GM12878 (cell line): ENCODE measurements around the gene OTOS. TPM values are rescaled to one million over a fixed set of nuclear protein-coding genes. Genes with fewer than 3 reads are reported as not detected.

Experiments used
- ATAC-seq: fragments of 200-7000 bp; cut with Tn5 transposase; 3 replicates; pipeline ENCODE4 v1.9.1; 2020; ENCODE audit warnings: mild to moderate bottlenecking, moderate library complexity
- BruUV-seq: library from RNA; stranded (reverse); fragments of 400-500 nt; replicated peaks from 2 replicates; lab custom pipeline; 2021; lab: Mats Ljungman, UMichigan
- CTCF ChIA-PET: fragments of 300-600 bp; sonication (Branson Sonifier 250); formaldehyde crosslinking; extraction: SDS; loops from one replicate; lab custom pipeline; 2021; ENCODE audit warnings: inconsistent platforms; lab: Yijun Ruan, JAX
- POLR2A ChIA-PET: fragments of 350-600 bp; formaldehyde crosslinking; extraction: SDS; loops from one replicate; lab custom pipeline; 2021; ENCODE audit warnings: inconsistent platforms; lab: Charles Lee
- RAD21 ChIA-PET: fragments of 300-600 bp; sonication (Branson Sonifier 250); formaldehyde crosslinking; loops from one replicate; lab custom pipeline; 2023; ENCODE audit warnings: antibody characterized with exemption; ENCODE audit not compliant: unreplicated experiment; lab: Charles Lee
- SMC1A ChIA-PET: fragments of 300-600 bp; sonication (Branson Sonifier 250); formaldehyde crosslinking; loops from one replicate; lab custom pipeline; 2023; ENCODE audit not compliant: unreplicated experiment, uncharacterized antibody; lab: Charles Lee
- DNase-seq: peaks from one replicate; pipeline ENCODE4 v3.0.0-alpha.2; 2011; ENCODE audit warnings: low read depth, low spot score
- FAIRE-seq: peaks from 3 replicates; lab custom pipeline; 2011; peaks lifted over from hg19 to GRCh38; lab: Jason Lieb, UNC
- H2AFZ ChIP-seq: 2 replicates; pipeline ENCODE4 v1.6.0; 2011; ENCODE audit warnings: low read depth, low read length, control low read depth; ENCODE audit not compliant: control insufficient read depth
- H3K27ac ChIP-seq: 2 replicates; pipeline ENCODE4 v1.5.1; 2011; ENCODE audit warnings: control low read depth; ENCODE audit not compliant: control insufficient read depth, insufficient read depth
- H3K27me3 ChIP-seq, 2 experiments: replicated peaks in 1 of 2; 2 replicates each; pipeline versions ENCODE4 v1.6.0 to v1.6.1; 2011; ENCODE audit warnings: low read length in 1 of 2; ENCODE audit not compliant: control insufficient read depth in 2 of 2, insufficient read depth in 2 of 2
- H3K36me3 ChIP-seq, 2 experiments: 2 replicates each; pipeline ENCODE4 v1.5.1; 2011; ENCODE audit warnings: low read length in 1 of 2; ENCODE audit not compliant: control insufficient read depth in 2 of 2, insufficient read depth in 2 of 2
- H3K4me1 ChIP-seq: 2 replicates; pipeline ENCODE4 v1.6.1; 2011; ENCODE audit warnings: mild to moderate bottlenecking, low read length, moderate library complexity, mixed read lengths; ENCODE audit not compliant: control insufficient read depth, insufficient read depth
- H3K4me2 ChIP-seq: 2 replicates; pipeline ENCODE4 v1.6.0; 2011; ENCODE audit warnings: control low read depth; ENCODE audit not compliant: control insufficient read depth, insufficient read depth
- H3K4me3 ChIP-seq: fragments of 200-600 bp; sonication (generic); 2 replicates; pipeline ENCODE4 v1.5.1; 2016
- H3K79me2 ChIP-seq: 2 replicates; pipeline ENCODE4 v1.6.0; 2011; ENCODE audit warnings: low read length; ENCODE audit not compliant: control insufficient read depth, insufficient read depth
- H3K9ac ChIP-seq: 2 replicates; pipeline ENCODE4 v1.8.0; 2011; ENCODE audit warnings: low read length, control low read depth, mixed read lengths; ENCODE audit not compliant: control insufficient read depth, insufficient read depth
- H3K9me3 ChIP-seq: replicated peaks from 3 replicates; pipeline ENCODE4 v1.5.1; 2011; ENCODE audit warnings: mild to moderate bottlenecking, low read length; ENCODE audit not compliant: control insufficient read depth, insufficient read depth
- H4K20me1 ChIP-seq: 2 replicates; pipeline ENCODE4 v1.6.0; 2011; ENCODE audit not compliant: control insufficient read depth, insufficient read depth
- MYB ChIP-seq: fragments of 150-350 bp; IDR thresholded peaks from 2 replicates; pipeline ENCODE4 v1.6.1; 2014; ENCODE audit warnings: mild to moderate bottlenecking, low read depth, low read length, borderline replicate concordance
- WGBS: methylation state at CpG from one replicate; pipeline ENCODE4 v1.1.6; 2016; ENCODE audit warnings: low lambda C conversion rate; ENCODE audit not compliant: insufficient replicate concordance, insufficient coverage; ENCODE audit errors: missing lambda C conversion rate; 5-methylcytosine and 5-hydroxymethylcytosine counted together
- in situ Hi-C: fragments of 300-500 bp; cut with MboI; formaldehyde crosslinking; loops from 9 replicates; pipeline ENCODE4 v1.14.3; 2018; ENCODE audit warnings: mixed read lengths
- intact Hi-C: fragments of 100-400 bp; cut with micrococcal nuclease; formaldehyde crosslinking; loops from one replicate; pipeline ENCODE4 v1.14.2; 2022; ENCODE audit not compliant: unreplicated experiment
- polyA plus RNA-seq, 11 experiments: library from polyadenylated mRNA; depleted of rRNA in 4 of 11; unstranded in 6 of 11; stranded (reverse) in 5 of 11; fragments of >200 nt; fragmentation: Nextera tagmentation in 4 of 11; fragmentation: Illumina TruSeq in 1 of 11; extraction: Ambion mirVana in 4 of 11; extraction: Trizol in 1 of 11; gene quantifications; 1 replicate in 1 of 11; 2 replicates in 10 of 11; pipeline versions ENCODE4 v1.2.1 to v1.2.3, GENCODE V29; 2011 to 2016; ENCODE audit warnings: inconsistent platforms in 2 of 11, missing spikeins in 2 of 11, low read depth in 1 of 11
- total RNA-seq, 4 experiments: library from RNA; depleted of rRNA in 3 of 4; stranded (reverse); fragments of >200 nt in 3 of 4; fragmentation: Illumina TruSeq in 1 of 4; extraction: Trizol in 1 of 4; gene quantifications; 2 replicates each; pipeline versions ENCODE4 v1.2.1 to v1.2.3, GENCODE V29; 2013 to 2021
- TF ChIP-seq, protein P1 (sequence below): fragments of 450-650 bp; IDR thresholded peaks from 2 replicates; pipeline ENCODE4 v1.6.1; 2017; ENCODE audit warnings: antibody characterized with exemption, mild to moderate bottlenecking, moderate library complexity

The OTOS gene
- total and polyA plus RNA-seq, 10 of the 15 experiments (the other 5 are each of a cell fraction or from before 2014, with no cell fraction given) = not detected

DNA sequence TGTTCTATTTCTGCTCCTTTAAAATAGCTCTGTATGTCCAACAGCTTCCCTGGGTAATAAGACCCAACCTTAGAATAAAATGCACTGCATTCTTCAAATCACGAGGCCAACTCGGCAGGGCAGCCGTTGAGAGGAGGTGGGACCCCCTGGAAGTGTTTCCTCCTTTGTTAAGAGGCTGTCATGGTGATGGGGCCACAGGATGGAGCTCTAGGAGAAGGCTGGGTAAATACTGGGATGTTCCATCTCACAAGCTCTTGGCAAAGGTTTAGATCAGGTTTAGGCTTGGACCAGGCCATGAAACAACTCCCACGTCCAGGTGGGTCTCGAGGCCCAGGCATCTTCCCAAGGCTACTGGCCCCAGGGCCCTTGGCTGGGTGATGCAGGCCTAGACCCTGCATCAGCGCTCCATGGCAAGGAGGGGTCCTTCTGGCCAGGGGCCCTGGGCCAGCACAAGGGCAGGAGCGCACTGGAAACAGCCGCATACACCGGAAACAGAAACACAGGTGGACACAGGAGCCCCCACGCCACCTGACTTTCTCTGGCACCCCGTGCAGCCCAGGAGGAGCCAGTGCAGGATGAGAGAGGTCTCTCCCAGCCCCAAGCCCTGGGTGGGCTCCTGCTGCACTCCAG lies 38.8 kb upstream of the OTOS start (continued):
- TF ChIP-seq, protein P1, sequence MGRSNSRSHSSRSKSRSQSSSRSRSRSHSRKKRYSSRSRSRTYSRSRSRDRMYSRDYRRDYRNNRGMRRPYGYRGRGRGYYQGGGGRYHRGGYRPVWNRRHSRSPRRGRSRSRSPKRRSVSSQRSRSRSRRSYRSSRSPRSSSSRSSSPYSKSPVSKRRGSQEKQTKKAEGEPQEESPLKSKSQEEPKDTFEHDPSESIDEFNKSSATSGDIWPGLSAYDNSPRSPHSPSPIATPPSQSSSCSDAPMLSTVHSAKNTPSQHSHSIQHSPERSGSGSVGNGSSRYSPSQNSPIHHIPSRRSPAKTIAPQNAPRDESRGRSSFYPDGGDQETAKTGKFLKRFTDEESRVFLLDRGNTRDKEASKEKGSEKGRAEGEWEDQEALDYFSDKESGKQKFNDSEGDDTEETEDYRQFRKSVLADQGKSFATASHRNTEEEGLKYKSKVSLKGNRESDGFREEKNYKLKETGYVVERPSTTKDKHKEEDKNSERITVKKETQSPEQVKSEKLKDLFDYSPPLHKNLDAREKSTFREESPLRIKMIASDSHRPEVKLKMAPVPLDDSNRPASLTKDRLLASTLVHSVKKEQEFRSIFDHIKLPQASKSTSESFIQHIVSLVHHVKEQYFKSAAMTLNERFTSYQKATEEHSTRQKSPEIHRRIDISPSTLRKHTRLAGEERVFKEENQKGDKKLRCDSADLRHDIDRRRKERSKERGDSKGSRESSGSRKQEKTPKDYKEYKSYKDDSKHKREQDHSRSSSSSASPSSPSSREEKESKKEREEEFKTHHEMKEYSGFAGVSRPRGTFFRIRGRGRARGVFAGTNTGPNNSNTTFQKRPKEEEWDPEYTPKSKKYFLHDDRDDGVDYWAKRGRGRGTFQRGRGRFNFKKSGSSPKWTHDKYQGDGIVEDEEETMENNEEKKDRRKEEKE = no peak

DNA sequence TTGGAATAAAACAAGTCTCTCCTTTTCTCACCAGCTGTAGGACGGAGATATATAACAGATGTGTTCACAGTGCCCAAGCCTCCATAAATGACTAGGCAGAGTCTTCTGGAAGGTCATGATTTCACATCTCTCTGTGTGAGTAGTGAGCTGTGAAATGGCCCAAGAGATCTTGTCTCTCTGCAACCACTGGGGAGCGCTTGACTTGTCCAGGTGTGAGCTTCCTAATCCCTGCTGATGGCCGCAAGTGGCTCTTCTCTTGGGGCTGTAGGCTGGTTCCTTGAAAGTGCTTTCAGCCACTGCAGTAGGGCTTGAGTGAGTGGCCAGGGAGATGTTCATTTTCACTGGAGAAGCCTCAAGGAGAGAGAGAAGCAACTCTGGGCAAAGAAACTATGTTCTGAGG lies 38.1 kb upstream of the OTOS start:
- no peak overlapping the region for H2AFZ ChIP-seq
- intact Hi-C loops (no loop called here), in situ Hi-C loops (no loop called here)
- H3K4me3 ChIP-seq = no peak overlapping the region
- no peaks in the 10 kb centered on the region for H3K9me3 ChIP-seq
- ChIA-PET RAD21 (no interaction called here), CTCF (no interaction called here), POLR2A (no interaction called here), SMC1A (no interaction called here)
- peaks cover 3% of the 10 kb centered on the region; the same call in 1 of the 2 replicates for H3K4me1 ChIP-seq
- H3K36me3 ChIP-seq = no peaks in the 10 kb centered on the region
- no peak for TF ChIP-seq MYB
- BruUV-seq = no TSS peak
- H3K27me3 ChIP-seq = 0 out of 4 replicates have a peak, but pooled peaks cover 0 to 1% of the 10 kb centered on the region in 2 experiments
- H3K79me2 ChIP-seq = no peaks in the 10 kb centered on the region
- no peaks in the 10 kb centered on the region for H4K20me1 ChIP-seq
- DNase-seq = no peak
- H3K9ac ChIP-seq = no peak overlapping the region
- no peak for ATAC-seq
- no peak overlapping the region for H3K4me2 ChIP-seq
- WGBS = 19% methylated on average over 3 of the region's 3 CpGs
- H3K27ac ChIP-seq = no peak overlapping the region
- FAIRE-seq = no peak
